Panc1 (cell line): ENCODE results near the gene ZNF816.

Source experiments
- POLR2AphosphoS5 ChIP-seq: IDR thresholded peaks from 2 replicates; pipeline ENCODE4 v1.6.1; 2012; ENCODE audit warnings: mild to moderate bottlenecking, low read depth, low read length, moderate library complexity
- SIN3A ChIP-seq: IDR thresholded peaks from 2 replicates; pipeline ENCODE4 v1.6.1; 2012; ENCODE audit warnings: low read depth, mild to moderate bottlenecking, low read length, moderate library complexity, borderline replicate concordance; ENCODE audit not compliant: insufficient read depth
- TCF7L2 ChIP-seq: IDR thresholded peaks from 2 replicates; pipeline ENCODE4 v1.6.1; 2011; ENCODE audit warnings: mild to moderate bottlenecking, low read depth, low read length, inconsistent platforms
- TF ChIP-seq, protein P1 (sequence below), 2 experiments: IDR thresholded peaks; 2 replicates each; pipeline ENCODE4 v1.6.1; 2011 to 2012; ENCODE audit warnings: low read depth in 2 of 2, control low read depth in 1 of 2, low read length in 1 of 2, mild to moderate bottlenecking in 1 of 2, moderate library complexity in 1 of 2; ENCODE audit not compliant: insufficient read depth in 1 of 2
- TF ChIP-seq, protein P2 (sequence below): fragments of 450-650 bp; IDR thresholded peaks from 2 replicates; pipeline ENCODE4 v1.5.1; 2017; ENCODE audit warnings: mild to moderate bottlenecking

DNA sequence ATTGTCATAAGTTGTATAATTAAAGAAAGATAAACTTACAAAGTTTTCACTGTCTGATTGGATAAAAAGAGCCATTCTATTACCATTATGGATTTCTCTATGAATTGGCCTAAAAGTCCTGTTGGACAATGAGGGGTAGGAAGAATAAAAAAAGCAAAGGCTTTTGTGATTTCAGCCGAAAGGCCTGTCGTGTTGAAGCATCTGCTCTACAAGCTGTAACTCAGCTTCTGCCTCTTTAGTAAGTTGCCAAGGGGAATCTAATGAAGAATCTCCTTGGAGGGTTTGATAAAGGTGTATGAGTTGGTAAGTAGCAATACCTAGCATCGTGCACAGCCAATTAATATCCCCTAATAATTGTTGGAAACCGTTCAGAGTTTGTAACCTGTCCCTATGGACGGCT lies 25.8 kb upstream of the ZNF816 start:
- TF ChIP-seq POLR2AphosphoS5 (no peak), SIN3A (no peak), TCF7L2 (no peak)
- TF ChIP-seq, protein P1, sequence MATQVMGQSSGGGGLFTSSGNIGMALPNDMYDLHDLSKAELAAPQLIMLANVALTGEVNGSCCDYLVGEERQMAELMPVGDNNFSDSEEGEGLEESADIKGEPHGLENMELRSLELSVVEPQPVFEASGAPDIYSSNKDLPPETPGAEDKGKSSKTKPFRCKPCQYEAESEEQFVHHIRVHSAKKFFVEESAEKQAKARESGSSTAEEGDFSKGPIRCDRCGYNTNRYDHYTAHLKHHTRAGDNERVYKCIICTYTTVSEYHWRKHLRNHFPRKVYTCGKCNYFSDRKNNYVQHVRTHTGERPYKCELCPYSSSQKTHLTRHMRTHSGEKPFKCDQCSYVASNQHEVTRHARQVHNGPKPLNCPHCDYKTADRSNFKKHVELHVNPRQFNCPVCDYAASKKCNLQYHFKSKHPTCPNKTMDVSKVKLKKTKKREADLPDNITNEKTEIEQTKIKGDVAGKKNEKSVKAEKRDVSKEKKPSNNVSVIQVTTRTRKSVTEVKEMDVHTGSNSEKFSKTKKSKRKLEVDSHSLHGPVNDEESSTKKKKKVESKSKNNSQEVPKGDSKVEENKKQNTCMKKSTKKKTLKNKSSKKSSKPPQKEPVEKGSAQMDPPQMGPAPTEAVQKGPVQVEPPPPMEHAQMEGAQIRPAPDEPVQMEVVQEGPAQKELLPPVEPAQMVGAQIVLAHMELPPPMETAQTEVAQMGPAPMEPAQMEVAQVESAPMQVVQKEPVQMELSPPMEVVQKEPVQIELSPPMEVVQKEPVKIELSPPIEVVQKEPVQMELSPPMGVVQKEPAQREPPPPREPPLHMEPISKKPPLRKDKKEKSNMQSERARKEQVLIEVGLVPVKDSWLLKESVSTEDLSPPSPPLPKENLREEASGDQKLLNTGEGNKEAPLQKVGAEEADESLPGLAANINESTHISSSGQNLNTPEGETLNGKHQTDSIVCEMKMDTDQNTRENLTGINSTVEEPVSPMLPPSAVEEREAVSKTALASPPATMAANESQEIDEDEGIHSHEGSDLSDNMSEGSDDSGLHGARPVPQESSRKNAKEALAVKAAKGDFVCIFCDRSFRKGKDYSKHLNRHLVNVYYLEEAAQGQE (IDR thresholded peaks at IDR 0.05; ENCODE audit: insufficient read depth in 1 of 2, low read depth in 2 of 2, low read length in 1 of 2): no peak
- TF ChIP-seq, protein P2, sequence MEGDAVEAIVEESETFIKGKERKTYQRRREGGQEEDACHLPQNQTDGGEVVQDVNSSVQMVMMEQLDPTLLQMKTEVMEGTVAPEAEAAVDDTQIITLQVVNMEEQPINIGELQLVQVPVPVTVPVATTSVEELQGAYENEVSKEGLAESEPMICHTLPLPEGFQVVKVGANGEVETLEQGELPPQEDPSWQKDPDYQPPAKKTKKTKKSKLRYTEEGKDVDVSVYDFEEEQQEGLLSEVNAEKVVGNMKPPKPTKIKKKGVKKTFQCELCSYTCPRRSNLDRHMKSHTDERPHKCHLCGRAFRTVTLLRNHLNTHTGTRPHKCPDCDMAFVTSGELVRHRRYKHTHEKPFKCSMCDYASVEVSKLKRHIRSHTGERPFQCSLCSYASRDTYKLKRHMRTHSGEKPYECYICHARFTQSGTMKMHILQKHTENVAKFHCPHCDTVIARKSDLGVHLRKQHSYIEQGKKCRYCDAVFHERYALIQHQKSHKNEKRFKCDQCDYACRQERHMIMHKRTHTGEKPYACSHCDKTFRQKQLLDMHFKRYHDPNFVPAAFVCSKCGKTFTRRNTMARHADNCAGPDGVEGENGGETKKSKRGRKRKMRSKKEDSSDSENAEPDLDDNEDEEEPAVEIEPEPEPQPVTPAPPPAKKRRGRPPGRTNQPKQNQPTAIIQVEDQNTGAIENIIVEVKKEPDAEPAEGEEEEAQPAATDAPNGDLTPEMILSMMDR: no peak
